Endothelial cell of umbilical vein (primary cell): ENCODE data around the gene MS4A8. TPM values are rescaled to one million over a fixed set of nuclear protein-coding genes. Genes with fewer than 3 reads are reported as not detected.

Experiments
- BruUV-seq: library from RNA; stranded (reverse); fragments of 400-500 nt; replicated peaks from 2 replicates; lab custom pipeline; 2021; lab: Mats Ljungman, UMichigan
- CTCF ChIA-PET: fragments of 300-600, 350-600 bp; sonication (Branson Sonifier 250); formaldehyde crosslinking; loops from one replicate; lab custom pipeline; 2021; ENCODE audit warnings: antibody characterized with exemption, inconsistent platforms; lab: Charles Lee
- POLR2A ChIA-PET: fragments of 300-600, 350-600 bp; sonication (Branson Sonifier 250); formaldehyde crosslinking; loops from one replicate; lab custom pipeline; 2021; ENCODE audit warnings: antibody characterized with exemption, inconsistent platforms; lab: Charles Lee
- DNase-seq: peaks from one replicate; pipeline ENCODE4 v3.0.0-alpha.2; 2011; ENCODE audit warnings: low read depth, low spot score
- FAIRE-seq: peaks from 2 replicates; lab custom pipeline; 2011; peaks lifted over from hg19 to GRCh38; lab: Jason Lieb, UNC
- H2AFZ ChIP-seq: 2 replicates; pipeline ENCODE4 v1.6.0; 2012; ENCODE audit warnings: low read depth, low read length, control low read depth, inconsistent platforms
- H3K27ac ChIP-seq: 2 replicates; pipeline ENCODE4 v1.5.1; 2011; ENCODE audit warnings: low read depth, mild to moderate bottlenecking, control low read depth, low read length, moderate library complexity; ENCODE audit not compliant: insufficient read depth
- H3K27me3 ChIP-seq, 2 experiments: 2 replicates each; pipeline versions ENCODE4 v1.6.0 to v1.6.1; 2011; ENCODE audit warnings: low read length in 2 of 2, mixed read lengths in 1 of 2; ENCODE audit not compliant: control insufficient read depth in 2 of 2, insufficient read depth in 2 of 2
- H3K36me3 ChIP-seq, 2 experiments: 2 replicates in 1 of 2; 3 replicates in 1 of 2; pipeline ENCODE4 v1.5.1; 2011; ENCODE audit warnings: low read length in 2 of 2, mild to moderate bottlenecking in 1 of 2, moderate library complexity in 1 of 2; ENCODE audit not compliant: control insufficient read depth in 2 of 2, insufficient read depth in 2 of 2; ENCODE audit errors: extremely low read depth in 1 of 2
- H3K4me1 ChIP-seq: 3 replicates; pipeline ENCODE4 v1.5.1; 2011; ENCODE audit warnings: mild to moderate bottlenecking, low read length; ENCODE audit not compliant: control insufficient read depth, insufficient read depth; ENCODE audit errors: extremely low read depth
- H3K4me2 ChIP-seq: 2 replicates; pipeline ENCODE4 v1.6.1; 2011; ENCODE audit warnings: low read length, control low read depth, mixed read lengths; ENCODE audit not compliant: insufficient read depth
- H3K4me3 ChIP-seq, 3 experiments: fragments of 200-600 bp in 1 of 3; sonication (generic), shearing (Covaris generic) in 1 of 3; replicated peaks in 1 of 3; 2 replicates each; pipeline ENCODE4 v1.5.1; 2011 to 2016; ENCODE audit warnings: control low read depth in 3 of 3, low read length in 3 of 3, mild to moderate bottlenecking in 2 of 3, inconsistent platforms in 1 of 3, low read depth in 1 of 3, moderate library complexity in 1 of 3; ENCODE audit not compliant: insufficient read depth in 1 of 3
- H3K79me2 ChIP-seq: 2 replicates; pipeline ENCODE4 v1.6.0; 2012; ENCODE audit warnings: low read length, inconsistent platforms; ENCODE audit not compliant: control insufficient read depth, insufficient read depth
- H3K9ac ChIP-seq: replicated peaks from 2 replicates; pipeline ENCODE3; 2011; ENCODE audit warnings: low read length, control low read depth; ENCODE audit not compliant: insufficient read depth; ENCODE audit errors: extremely low read depth
- H3K9me1 ChIP-seq: replicated peaks from 3 replicates; pipeline ENCODE4 v1.6.0; 2011; ENCODE audit warnings: mild to moderate bottlenecking, low read length; ENCODE audit not compliant: control insufficient read depth, insufficient read depth; ENCODE audit errors: extremely low read depth
- H3K9me3 ChIP-seq: replicated peaks from 2 replicates; pipeline ENCODE4 v1.5.1; 2012; ENCODE audit warnings: low read length, inconsistent platforms; ENCODE audit not compliant: control insufficient read depth, insufficient read depth
- H4K20me1 ChIP-seq: replicated peaks from 2 replicates; pipeline ENCODE3; 2011; ENCODE audit warnings: mild to moderate bottlenecking, low read length; ENCODE audit not compliant: control insufficient read depth, insufficient read depth; ENCODE audit errors: extremely low read depth
- FOS ChIP-seq: IDR thresholded peaks from 2 replicates; pipeline ENCODE4 v1.6.1; 2011; ENCODE audit warnings: mild to moderate bottlenecking, low read length, moderate library complexity, borderline replicate concordance; ENCODE audit not compliant: insufficient read depth
- GATA2 ChIP-seq: IDR thresholded peaks from 2 replicates; pipeline ENCODE4 v1.7.0; 2011; ENCODE audit warnings: low read depth, mild to moderate bottlenecking, moderate library complexity, mixed read lengths, low read length; ENCODE audit not compliant: insufficient read length, insufficient read depth
- JUN ChIP-seq: IDR thresholded peaks from 2 replicates; pipeline ENCODE4 v1.6.1; 2011; ENCODE audit warnings: borderline replicate concordance, low read depth; ENCODE audit not compliant: insufficient read length, insufficient read depth
- MAX ChIP-seq: IDR thresholded peaks from 2 replicates; pipeline ENCODE4 v1.6.1; 2011; ENCODE audit not compliant: insufficient read depth, insufficient read length
- MYC ChIP-seq: IDR thresholded peaks from one replicate; pipeline ENCODE4 v1.6.1; 2011; ENCODE audit warnings: mild to moderate bottlenecking, low read depth, low read length
- POLR2A ChIP-seq: IDR thresholded peaks from 2 replicates; pipeline ENCODE4 v1.6.1; 2012; ENCODE audit warnings: low read depth, mild to moderate bottlenecking, control low read depth, low read length
- POLR2AphosphoS5 ChIP-seq: IDR thresholded peaks from 2 replicates; pipeline ENCODE4 v1.6.1; 2012; ENCODE audit warnings: low read depth, mild to moderate bottlenecking, control low read depth, low read length, moderate library complexity; ENCODE audit not compliant: insufficient read depth
- dilution Hi-C: fragments of 300-500 bp; cut with MboI; formaldehyde crosslinking; loops from one replicate; pipeline ENCODE4 v1.15.0; 2019; ENCODE audit warnings: low sequenced_read_pairs; ENCODE audit not compliant: extremely low pct_ligation_motif_present
- intact Hi-C: fragments of 100-400 bp; cut with micrococcal nuclease; formaldehyde crosslinking; loops from one replicate; pipeline ENCODE4 v1.10.0; 2022
- polyA plus RNA-seq, 4 experiments: library from polyadenylated mRNA; depleted of rRNA in 3 of 4; stranded (reverse) in 3 of 4; unstranded in 1 of 4; fragments of >200 nt; gene quantifications; 2 replicates each; pipeline versions ENCODE4 v1.2.1 to v1.2.3, GENCODE V29; 2011 to 2012; ENCODE audit warnings: missing spikeins in 1 of 4
- total RNA-seq: library from RNA; stranded (reverse); gene quantifications from 2 replicates; pipeline ENCODE4 v1.2.3, GENCODE V29; 2021
- TF ChIP-seq, protein P1 (sequence below), 2 donors: IDR thresholded peaks; 1 replicate in 1 of 2; 2 replicates in 1 of 2; pipeline ENCODE4 v1.5.1; 2011; ENCODE audit warnings: low read length in 2 of 2, mild to moderate bottlenecking in 2 of 2, moderate library complexity in 2 of 2, control low read depth in 1 of 2, inconsistent platforms in 1 of 2, low read depth in 1 of 2; ENCODE audit not compliant: insufficient read depth in 1 of 2; ENCODE audit errors: extremely low read depth in 1 of 2

MS4A8 gene
- total and polyA plus RNA-seq, 2 donors (not counting 3 experiments of a cell fraction or from before 2014, with no cell fraction given) = not detected

- intact Hi-C loops (no loop called here), dilution Hi-C loops (no loop called here)
- POLR2A ChIA-PET = no interaction called here
- CTCF ChIA-PET = no interaction called here
- Histone ChIP-seq H3K79me2 (no peaks in the 10 kb centered on the region), H3K4me1 (no peaks in the 10 kb centered on the region), H3K4me3 (no peak overlapping the region), H4K20me1 (no peaks in the 10 kb centered on the region), H3K9ac (no peak overlapping the region), H3K36me3 (no peaks in the 10 kb centered on the region), H3K27me3 (no peaks in the 10 kb centered on the region), H3K27ac (no peak overlapping the region), H3K4me2 (no peak overlapping the region), H2AFZ (no peak overlapping the region), H3K9me1 (no peaks in the 10 kb centered on the region), H3K9me3 (no peaks in the 10 kb centered on the region)
- DNase-seq (no peak), FAIRE-seq (no peak)
- TF ChIP-seq MYC (no peak), FOS (no peak), GATA2 (no peak), POLR2A (no peak), JUN (no peak), MAX (no peak), POLR2AphosphoS5 (no peak)
- TF ChIP-seq, protein P1, sequence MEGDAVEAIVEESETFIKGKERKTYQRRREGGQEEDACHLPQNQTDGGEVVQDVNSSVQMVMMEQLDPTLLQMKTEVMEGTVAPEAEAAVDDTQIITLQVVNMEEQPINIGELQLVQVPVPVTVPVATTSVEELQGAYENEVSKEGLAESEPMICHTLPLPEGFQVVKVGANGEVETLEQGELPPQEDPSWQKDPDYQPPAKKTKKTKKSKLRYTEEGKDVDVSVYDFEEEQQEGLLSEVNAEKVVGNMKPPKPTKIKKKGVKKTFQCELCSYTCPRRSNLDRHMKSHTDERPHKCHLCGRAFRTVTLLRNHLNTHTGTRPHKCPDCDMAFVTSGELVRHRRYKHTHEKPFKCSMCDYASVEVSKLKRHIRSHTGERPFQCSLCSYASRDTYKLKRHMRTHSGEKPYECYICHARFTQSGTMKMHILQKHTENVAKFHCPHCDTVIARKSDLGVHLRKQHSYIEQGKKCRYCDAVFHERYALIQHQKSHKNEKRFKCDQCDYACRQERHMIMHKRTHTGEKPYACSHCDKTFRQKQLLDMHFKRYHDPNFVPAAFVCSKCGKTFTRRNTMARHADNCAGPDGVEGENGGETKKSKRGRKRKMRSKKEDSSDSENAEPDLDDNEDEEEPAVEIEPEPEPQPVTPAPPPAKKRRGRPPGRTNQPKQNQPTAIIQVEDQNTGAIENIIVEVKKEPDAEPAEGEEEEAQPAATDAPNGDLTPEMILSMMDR (IDR thresholded peaks at IDR 0.05; ENCODE audit: extremely low read depth in 1 of 2, insufficient read depth in 1 of 2, low read depth in 1 of 2, low read length in 2 of 2) = no peak
- no TSS peak for BruUV-seq
These were observed 41.0 kb upstream of the MS4A8 start for GRCh38 chr11:60658409-60658808.
